H1 (cell line): ENCODE measurements around the gene WWC2. TPM values are rescaled to one million over a fixed set of nuclear protein-coding genes. Genes with fewer than 3 reads are reported as not detected.

Experiments used
- CTCF ChIA-PET: fragments of 300-600 bp; sonication (Branson Sonifier 250); formaldehyde crosslinking; loops from one replicate; lab custom pipeline; 2021; ENCODE audit not compliant: partially characterized antibody; lab: Charles Lee
- POLR2A ChIA-PET: fragments of 300-600 bp; sonication (Branson Sonifier 250); formaldehyde crosslinking; loops from one replicate; lab custom pipeline; 2021; ENCODE audit warnings: inconsistent platforms; ENCODE audit not compliant: partially characterized antibody; lab: Charles Lee
- DNase-seq, 2 experiments: peaks; one replicate each; pipeline versions ENCODE4 v3.0.0 to v3.0.0-alpha.2; 2010 to 2022; ENCODE audit warnings: low spot score in 2 of 2, low read depth in 1 of 2, mixed read lengths in 1 of 2
- FAIRE-seq: peaks from 2 replicates; lab custom pipeline; 2011; peaks lifted over from hg19 to GRCh38; lab: Jason Lieb, UNC
- H2AFZ ChIP-seq: 2 replicates; pipeline ENCODE4 v1.8.1; 2012; ENCODE audit warnings: low read length, inconsistent platforms
- H2AK5ac ChIP-seq: 2 replicates; pipeline ENCODE4 v1.6.1; 2013; ENCODE audit warnings: low read depth, low read length
- H2BK120ac ChIP-seq: replicated peaks from 2 replicates; pipeline ENCODE3; 2013; ENCODE audit warnings: low read depth, low read length, inconsistent platforms
- H2BK12ac ChIP-seq: 2 replicates; pipeline ENCODE4 v1.6.1; 2013; ENCODE audit warnings: low read depth, low read length
- H2BK15ac ChIP-seq: 2 replicates; pipeline ENCODE4 v1.6.1; 2013; ENCODE audit warnings: low read length
- H2BK20ac ChIP-seq: 2 replicates; pipeline ENCODE4 v1.6.1; 2013; ENCODE audit warnings: low read length
- H2BK5ac ChIP-seq: 2 replicates; pipeline ENCODE4 v1.6.1; 2013; ENCODE audit warnings: low read depth, low read length
- H3K14ac ChIP-seq: 2 replicates; pipeline ENCODE4 v1.6.1; 2013; ENCODE audit warnings: inconsistent platforms; ENCODE audit not compliant: insufficient read length
- H3K18ac ChIP-seq: 2 replicates; pipeline ENCODE4 v1.6.1; 2013; ENCODE audit warnings: low read length; ENCODE audit errors: extremely low read depth
- H3K23ac ChIP-seq: 2 replicates; pipeline ENCODE4 v1.6.1; 2013; ENCODE audit warnings: inconsistent platforms; ENCODE audit not compliant: insufficient read length
- H3K23me2 ChIP-seq: 2 replicates; pipeline ENCODE4 v1.6.1; 2013; ENCODE audit warnings: low read depth, low read length
- H3K27ac ChIP-seq: 2 replicates; pipeline ENCODE4 v1.6.1; 2011; ENCODE audit warnings: low read depth, low read length, inconsistent platforms
- H3K27me3 ChIP-seq, 4 experiments: replicated peaks in 1 of 4; 1 replicate in 1 of 4; 2 replicates in 3 of 4; pipeline versions ENCODE4 v1.6.1 to v1.8.1; 2011 to 2013; ENCODE audit warnings: low read length in 3 of 4, mild to moderate bottlenecking in 3 of 4, inconsistent platforms in 2 of 4, mixed read lengths in 2 of 4, moderate library complexity in 1 of 4; ENCODE audit not compliant: control insufficient read depth in 3 of 4, insufficient read depth in 3 of 4; ENCODE audit errors: extremely low read depth in 1 of 4
- H3K36me3 ChIP-seq, 4 experiments: 2 replicates each; pipeline versions ENCODE4 v1.6.1 to v1.8.1; 2011 to 2013; ENCODE audit warnings: mild to moderate bottlenecking in 4 of 4, low read length in 3 of 4, moderate library complexity in 2 of 4, control low read depth in 1 of 4, inconsistent platforms in 1 of 4; ENCODE audit not compliant: insufficient read depth in 4 of 4, control insufficient read depth in 2 of 4
- H3K4ac ChIP-seq: replicated peaks from 2 replicates; pipeline ENCODE3; 2013; ENCODE audit warnings: low read length, low read depth, mixed read lengths, inconsistent platforms; ENCODE audit not compliant: insufficient read length
- H3K4me1 ChIP-seq, 4 experiments: replicated peaks in 1 of 4; 1 replicate in 1 of 4; 2 replicates in 3 of 4; pipeline versions ENCODE4 v1.6.1 to v1.8.1; 2011 to 2013; ENCODE audit warnings: low read length in 3 of 4, inconsistent platforms in 2 of 4, mixed read lengths in 1 of 4; ENCODE audit not compliant: insufficient read depth in 4 of 4, control insufficient read depth in 3 of 4
- H3K4me2 ChIP-seq, 2 experiments: 2 replicates each; pipeline versions ENCODE4 v1.6.1 to v1.8.1; 2011 to 2013; ENCODE audit warnings: low read depth in 2 of 2, low read length in 2 of 2, control low read depth in 1 of 2, inconsistent platforms in 1 of 2, mild to moderate bottlenecking in 1 of 2; ENCODE audit not compliant: insufficient read depth in 1 of 2
- H3K4me3 ChIP-seq, 4 experiments: fragments of 200-600, 300-600 bp in 1 of 4; sonication (generic), shearing (Covaris generic), sonication (Bioruptor Twin) in 1 of 4; 2 replicates each; pipeline versions ENCODE4 v1.5.1 to v1.8.1; 2011 to 2016; ENCODE audit warnings: low read length in 4 of 4, low read depth in 3 of 4, control low read depth in 2 of 4, inconsistent platforms in 2 of 4, mild to moderate bottlenecking in 2 of 4, mixed read lengths in 1 of 4, moderate library complexity in 1 of 4; ENCODE audit not compliant: insufficient read depth in 2 of 4; ENCODE audit errors: extremely low read depth in 1 of 4
- H3K56ac ChIP-seq: replicated peaks from 2 replicates; pipeline ENCODE3; 2013; ENCODE audit warnings: low read depth, mild to moderate bottlenecking, mixed read lengths, low read length, inconsistent platforms; ENCODE audit not compliant: insufficient read length
- H3K79me1 ChIP-seq: 2 replicates; pipeline ENCODE4 v1.6.1; 2013; ENCODE audit warnings: low read depth, low read length, control low read depth
- H3K79me2 ChIP-seq, 2 experiments: 2 replicates each; pipeline versions ENCODE4 v1.6.1 to v1.8.1; 2012 to 2013; ENCODE audit warnings: low read length in 2 of 2, mild to moderate bottlenecking in 2 of 2, inconsistent platforms in 1 of 2; ENCODE audit not compliant: insufficient read depth in 2 of 2, control insufficient read depth in 1 of 2
- H3K9ac ChIP-seq, 4 experiments: replicated peaks in 1 of 4; 1 replicate in 1 of 4; 2 replicates in 3 of 4; pipeline versions ENCODE4 v1.6.1 to v1.8.1; 2011 to 2013; ENCODE audit warnings: low read depth in 3 of 4, low read length in 3 of 4, control low read depth in 2 of 4, mild to moderate bottlenecking in 2 of 4, moderate library complexity in 2 of 4, inconsistent platforms in 1 of 4; ENCODE audit errors: extremely low read depth in 1 of 4
- H3K9me3 ChIP-seq, 2 experiments: 2 replicates each; pipeline versions ENCODE4 v1.6.1 to v1.8.1; 2012 to 2013; ENCODE audit warnings: mild to moderate bottlenecking in 2 of 2, moderate library complexity in 2 of 2, control low read depth in 1 of 2, inconsistent platforms in 1 of 2, low read depth in 1 of 2, low read length in 1 of 2, mixed read lengths in 1 of 2; ENCODE audit not compliant: insufficient read depth in 2 of 2
- H4K20me1 ChIP-seq, 2 experiments: replicated peaks in 1 of 2; 2 replicates each; pipeline versions ENCODE3 to v1.8.1; 2011 to 2013; ENCODE audit warnings: inconsistent platforms in 2 of 2, low read length in 2 of 2, mild to moderate bottlenecking in 1 of 2; ENCODE audit not compliant: insufficient read depth in 2 of 2, control insufficient read depth in 1 of 2
- H4K5ac ChIP-seq: 2 replicates; pipeline ENCODE4 v1.6.1; 2013; ENCODE audit warnings: low read length, low read depth, mixed read lengths, inconsistent platforms; ENCODE audit not compliant: insufficient read length
- H4K8ac ChIP-seq: 2 replicates; pipeline ENCODE4 v1.8.0; 2013; ENCODE audit warnings: mild to moderate bottlenecking, moderate library complexity, low read length, inconsistent platforms; ENCODE audit not compliant: insufficient read depth; ENCODE audit errors: extremely low read depth
- H4K91ac ChIP-seq: replicated peaks from 2 replicates; pipeline ENCODE3; 2013; ENCODE audit warnings: low read length, mixed read lengths, inconsistent platforms; ENCODE audit not compliant: insufficient read length
- ASH2L ChIP-seq: fragments of 200-600, 300-600 bp; sonication (generic); IDR thresholded peaks from one replicate; pipeline ENCODE4 v1.7.1; 2017; ENCODE audit warnings: low read length
- CEBPB ChIP-seq: IDR thresholded peaks from 2 replicates; pipeline ENCODE4 v1.6.1; 2012; ENCODE audit warnings: low read depth, low read length
- CREB1 ChIP-seq: IDR thresholded peaks from 2 replicates; pipeline ENCODE4 v1.6.1; 2012; ENCODE audit warnings: inconsistent platforms
- EGR1 ChIP-seq: IDR thresholded peaks from 2 replicates; pipeline ENCODE4 v1.6.1; 2011; ENCODE audit warnings: low read depth, low read length, borderline replicate concordance
- KDM1A ChIP-seq: fragments of 200-600, 300-600 bp; sonication (generic); IDR thresholded peaks from 2 replicates; pipeline ENCODE4 v1.7.1; 2016; ENCODE audit warnings: mild to moderate bottlenecking, low read length, borderline replicate concordance
- MAFK ChIP-seq: IDR thresholded peaks from 2 replicates; pipeline ENCODE4 v1.6.1; 2012; ENCODE audit warnings: low read depth, mild to moderate bottlenecking, improper control_type of control experiment, low read length
- NRF1 ChIP-seq: IDR thresholded peaks from 2 replicates; pipeline ENCODE4 v1.6.1; 2011; ENCODE audit warnings: mild to moderate bottlenecking, low read depth, low read length, improper control_type of control experiment
- POLR2A ChIP-seq, 2 experiments: IDR thresholded peaks; 1 replicate in 1 of 2; 2 replicates in 1 of 2; pipeline ENCODE4 v1.6.1; 2011; ENCODE audit warnings: low read depth in 2 of 2, low read length in 2 of 2, mild to moderate bottlenecking in 2 of 2; ENCODE audit errors: control extremely low read depth in 1 of 2
- POU5F1 ChIP-seq: IDR thresholded peaks from 2 replicates; pipeline ENCODE4 v1.6.1; 2011; ENCODE audit warnings: low read depth, mild to moderate bottlenecking, low read length, moderate library complexity
- RBBP5 ChIP-seq: IDR thresholded peaks from 2 replicates; pipeline ENCODE4 v1.7.1; 2012; ENCODE audit warnings: low read depth, mild to moderate bottlenecking, inconsistent platforms, low read length, moderate library complexity, borderline replicate concordance
- WGBS, 2 experiments: shearing (Covaris generic) in 1 of 2; methylation state at CpG; one replicate each; pipeline versions ENCODE4 v1.1.6 to v1.1.7; 2013 to 2015; ENCODE audit warnings: low lambda C conversion rate in 2 of 2, mixed read lengths in 2 of 2, inconsistent platforms in 1 of 2, low coverage in 1 of 2, missing lambda C conversion rate in 1 of 2; ENCODE audit not compliant: insufficient replicate concordance in 2 of 2, insufficient coverage in 1 of 2, insufficient read length in 1 of 2; ENCODE audit errors: extremely low coverage in 1 of 2, missing lambda C conversion rate in 1 of 2; 5-methylcytosine and 5-hydroxymethylcytosine counted together
- polyA plus RNA-seq, 7 experiments: library from polyadenylated mRNA; depleted of rRNA in 3 of 7; stranded (reverse) in 5 of 7; unstranded in 2 of 7; fragments of >200 nt in 5 of 7; fragments of 200-250 nt in 2 of 7; gene quantifications; 1 replicate in 5 of 7; 2 replicates in 1 of 7; 4 replicates in 1 of 7; pipeline versions ENCODE4 v1.2.1 to v1.2.3, GENCODE V29; 2011 to 2013; ENCODE audit warnings: missing spikeins in 2 of 7, mixed read lengths in 2 of 7
- total RNA-seq: library from RNA; stranded (reverse); fragmentation: NEBNext Ultra II Directional; extraction: Animal tissue kit (Norgen Biotek cat#: 25700); gene quantifications from 2 replicates; pipeline ENCODE4 v1.2.1, GENCODE V29; 2021

Gene WWC2
- total and polyA plus RNA-seq, 2 of the 8 experiments (the other 6 are each of a cell fraction or from before 2014, with no cell fraction given), result 17.6 to 135 TPM

DNA sequence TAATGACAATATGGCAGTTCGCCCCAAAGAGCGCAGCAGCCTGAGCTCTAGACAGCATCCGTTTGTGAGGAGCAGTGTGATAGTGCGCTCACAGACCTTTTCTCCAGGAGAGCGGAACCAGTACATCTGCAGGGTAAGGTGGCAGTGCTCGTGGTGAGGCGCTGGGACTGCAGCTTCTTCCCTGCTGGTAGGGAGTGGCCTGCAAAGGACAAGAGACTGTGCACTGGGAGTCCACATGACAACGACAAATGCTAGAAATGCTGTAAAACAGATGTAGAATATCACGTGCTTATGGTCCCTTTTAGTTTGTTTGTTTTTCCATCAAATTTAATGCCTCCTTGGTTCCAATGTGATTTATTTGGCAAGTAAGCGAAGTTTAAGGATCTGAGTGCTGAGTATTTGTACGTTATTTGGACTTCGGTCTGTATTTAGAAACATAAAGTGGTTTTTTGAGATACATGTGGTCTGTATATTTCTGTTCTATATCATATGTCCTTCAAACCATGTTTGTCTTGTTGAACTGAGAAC, 185.3 kb downstream of the WWC2 start:
- Histone ChIP-seq H4K20me1 (peaks cover 1 to 10% of the 10 kb centered on the region in 2 experiments), H3K4me3 (no peak overlapping the region), H3K23me2 (no peaks in the 10 kb centered on the region), H3K9ac (no peak overlapping the region), H2AFZ (no peak overlapping the region), H3K56ac (no peak overlapping the region), H2BK12ac (no peak overlapping the region), H2AK5ac (no peak overlapping the region)
- ChIA-PET CTCF (interaction anchor here (0.5 to 0.8 kb wide), 2 partner anchors 28 kb away, joined by 3 read pairs; no protein-coding TSS in a partner anchor), POLR2A (no interaction called here)
- no peak for FAIRE-seq
- 88% methylated on average over 12 of the region's 12 CpGs; no CpG with 5 or more reads in 1 of the 2 experiments for WGBS, 2 experiments
- TF ChIP-seq KDM1A (no peak), CEBPB (no peak), NRF1 (no peak), POLR2A (IDR thresholded peaks at IDR 0.05; ENCODE audit: control extremely low read depth in 1 of 2, low read depth in 2 of 2, low read length in 2 of 2) (no peak), RBBP5 (no peak), MAFK (no peak), POU5F1 (no peak), CREB1 (no peak), ASH2L (no peak), EGR1 (no peak)
- TF ChIP-seq, all 59 proteins: peak for 0
- Histone ChIP-seq H3K79me2 (no peaks in the 10 kb centered on the region), H2BK120ac (no peak overlapping the region), H4K5ac (no peak overlapping the region), H2BK15ac (no peak overlapping the region), H4K8ac (no peak overlapping the region), H3K4me1 (no peaks in the 10 kb centered on the region), H2BK5ac (no peak overlapping the region), H3K14ac (no peak overlapping the region), H3K36me3 (peaks cover 31 to 82% (median 61%) of the 10 kb centered on the region in 4 experiments), H3K18ac (no peak overlapping the region), H3K23ac (no peak overlapping the region), H2BK20ac (no peak overlapping the region), H3K79me1 (no peaks in the 10 kb centered on the region), H3K9me3 (no peaks in the 10 kb centered on the region), H3K4me2 (no peak overlapping the region), H4K91ac (no peak overlapping the region), H3K4ac (no peak overlapping the region), H3K27ac (no peak overlapping the region), H3K27me3 (no peaks in the 10 kb centered on the region)
- DNase-seq, result no peak
